Tibial nerve (tissue), 4 donors: ENCODE measurements around the gene BANP.
"Not testable (repeated sequence)": the region's sequence is repeated elsewhere in the genome, so short reads cannot be mapped to it uniquely, and the experiment has no call there.

Experiments used
- EP300 ChIP-seq, 2 donors: sonication (generic); formaldehyde crosslinking; IDR thresholded peaks; one replicate each; pipeline ENCODE4 v1.6.1; 2017; ENCODE audit warnings: antibody characterized with exemption in 2 of 2, mild to moderate bottlenecking in 1 of 2
- TF ChIP-seq, protein P1 (sequence below), 5 experiments: fragments of 200-600 bp in 3 of 5; fragments of 450-650 bp in 2 of 5; sonication (generic) in 3 of 5; IDR thresholded peaks; one replicate each; pipeline ENCODE4 v1.5.1; 2016 to 2019; ENCODE audit warnings: antibody characterized with exemption in 5 of 5, mild to moderate bottlenecking in 3 of 5, moderate library complexity in 2 of 5

DNA sequence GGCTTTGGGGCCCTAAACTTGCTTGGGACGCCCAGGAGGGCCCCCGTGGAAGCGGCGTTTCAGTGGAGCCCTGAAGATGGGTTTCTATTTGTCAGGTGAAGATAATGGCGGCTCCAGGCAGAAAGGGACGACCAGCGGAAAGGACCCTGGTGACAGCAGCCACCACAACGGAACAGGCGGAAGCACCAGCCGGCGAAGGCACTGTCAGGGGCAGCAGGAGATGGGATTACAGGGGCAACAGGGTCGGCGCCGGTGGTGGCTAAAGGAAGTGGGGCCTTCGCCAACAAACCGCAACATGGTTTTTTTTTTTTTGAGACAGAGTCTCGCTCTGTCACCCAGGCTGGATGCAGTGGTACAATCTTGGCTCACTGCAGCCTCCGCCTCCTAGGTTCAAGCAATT lies 38.5 kb upstream of the BANP start:
- TF ChIP-seq, protein P1, sequence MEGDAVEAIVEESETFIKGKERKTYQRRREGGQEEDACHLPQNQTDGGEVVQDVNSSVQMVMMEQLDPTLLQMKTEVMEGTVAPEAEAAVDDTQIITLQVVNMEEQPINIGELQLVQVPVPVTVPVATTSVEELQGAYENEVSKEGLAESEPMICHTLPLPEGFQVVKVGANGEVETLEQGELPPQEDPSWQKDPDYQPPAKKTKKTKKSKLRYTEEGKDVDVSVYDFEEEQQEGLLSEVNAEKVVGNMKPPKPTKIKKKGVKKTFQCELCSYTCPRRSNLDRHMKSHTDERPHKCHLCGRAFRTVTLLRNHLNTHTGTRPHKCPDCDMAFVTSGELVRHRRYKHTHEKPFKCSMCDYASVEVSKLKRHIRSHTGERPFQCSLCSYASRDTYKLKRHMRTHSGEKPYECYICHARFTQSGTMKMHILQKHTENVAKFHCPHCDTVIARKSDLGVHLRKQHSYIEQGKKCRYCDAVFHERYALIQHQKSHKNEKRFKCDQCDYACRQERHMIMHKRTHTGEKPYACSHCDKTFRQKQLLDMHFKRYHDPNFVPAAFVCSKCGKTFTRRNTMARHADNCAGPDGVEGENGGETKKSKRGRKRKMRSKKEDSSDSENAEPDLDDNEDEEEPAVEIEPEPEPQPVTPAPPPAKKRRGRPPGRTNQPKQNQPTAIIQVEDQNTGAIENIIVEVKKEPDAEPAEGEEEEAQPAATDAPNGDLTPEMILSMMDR (IDR thresholded peaks at IDR 0.05), result not testable (repeated sequence)
- not testable (repeated sequence) for TF ChIP-seq EP300 (IDR thresholded peaks at IDR 0.05)
